Measurements from ENCODE around the gene YTHDF1.

YTHDF1 gene

GRCh38 chr20:63248835-63249591 is 33.1 kb upstream of the YTHDF1 start:
- DNase-seq (ENCODE audit: low read depth) = no peak

- DNase-seq (ENCODE audit: low read depth) = no peak
Measured at GRCh38 chr20:63247671-63248228, 31.8 kb upstream of the YTHDF1 start.

GRCh38 chr20:63246490-63247288 is 30.8 kb upstream of the YTHDF1 start:
- DNase-seq (ENCODE audit: low read depth) = no peak

GRCh38 chr20:63244468-63244867 is 28.5 kb upstream of the YTHDF1 start:
- no peak for DNase-seq (ENCODE audit: low read depth)

- no peak for DNase-seq (ENCODE audit: low read depth)
Measured at GRCh38 chr20:63243604-63244247, 27.8 kb upstream of the YTHDF1 start.

GRCh38 chr20:63242736-63243135 is 26.8 kb upstream of the YTHDF1 start:
- DNase-seq (ENCODE audit: low read depth) = no peak

GRCh38 chr20:63241272-63241671 is 25.3 kb upstream of the YTHDF1 start:
- DNase-seq (ENCODE audit: low read depth) = no peak

- DNase-seq (ENCODE audit: low read depth) = no peak
Measured at GRCh38 chr20:63240004-63240403, 24.1 kb upstream of the YTHDF1 start.

GRCh38 chr20:63239431-63239830 is 23.5 kb upstream of the YTHDF1 start:
- DNase-seq (ENCODE audit: low read depth) = no peak

GRCh38 chr20:63238514-63239125 is 22.7 kb upstream of the YTHDF1 start:
- no peak for DNase-seq (ENCODE audit: low read depth)

GRCh38 chr20:63238031-63238430 is 22.1 kb upstream of the YTHDF1 start:
- DNase-seq (ENCODE audit: low read depth) = no peak

GRCh38 chr20:63236116-63236837 is 20.3 kb upstream of the YTHDF1 start:
- DNase-seq (ENCODE audit: low read depth) = no peak

GRCh38 chr20:63235399-63235983 is 19.6 kb upstream of the YTHDF1 start, which contains the start of gene BIRC7:
Gene BIRC7 (plus strand): TSS chr20:63235905. CDS start chr20:63236097, 192 bp downstream.
- no peak for DNase-seq (ENCODE audit: low read depth)

GRCh38 chr20:63234693-63235398 is 18.9 kb upstream of the YTHDF1 start:
- no peak for DNase-seq (ENCODE audit: low read depth)

- no peak for DNase-seq (ENCODE audit: low read depth)
Measured at GRCh38 chr20:63233924-63234323, 18.0 kb upstream of the YTHDF1 start.

GRCh38 chr20:63233061-63233344 is 17.1 kb upstream of the YTHDF1 start:
- DNase-seq (ENCODE audit: low read depth) = no peak

- DNase-seq (ENCODE audit: low read depth) = peak; percentile 67
Measured at GRCh38 chr20:63232235-63233060, 16.5 kb upstream of the YTHDF1 start.

- DNase-seq (ENCODE audit: low read depth) = no peak
Measured at GRCh38 chr20:63230800-63231268, 14.9 kb upstream of the YTHDF1 start.

- DNase-seq (ENCODE audit: low read depth) = no peak
Measured at GRCh38 chr20:63228806-63229205, 12.9 kb upstream of the YTHDF1 start.

All from GM04503 (cell line).